Measurements from ENCODE around the gene SCN1B. TPM values are rescaled to one million over a fixed set of nuclear protein-coding genes. Genes with fewer than 3 reads are reported as not detected.
"Not testable (repeated sequence)": the region's sequence is repeated elsewhere in the genome, so short reads cannot be mapped to it uniquely, and the experiment has no call there.

The SCN1B gene
- total RNA-seq, 1 donor from 2014 or later = 4.7 TPM

DNA sequence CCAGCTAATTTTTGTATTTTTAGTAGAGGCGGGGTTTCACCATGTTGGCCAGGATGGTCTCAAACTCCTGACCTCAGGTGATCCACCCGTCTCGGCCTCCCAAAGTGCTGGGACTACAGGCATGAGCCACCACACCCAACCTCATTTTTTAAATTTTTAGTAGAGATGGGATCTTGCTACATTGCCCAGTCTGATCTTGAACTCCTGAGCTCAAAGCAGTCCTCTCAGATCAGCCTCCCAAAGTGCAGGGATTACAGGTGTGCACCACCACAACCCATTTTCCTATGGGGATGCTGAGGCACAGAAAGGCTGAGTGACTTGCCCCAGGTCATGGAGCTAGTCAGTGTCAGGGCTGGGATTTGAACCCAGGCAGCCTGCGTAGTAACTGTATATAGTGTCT lies 21.0 kb downstream of the SCN1B start:
- not testable (repeated sequence) for DNase-seq (ENCODE audit: extremely low read depth, low read depth, low spot score)

DNA sequence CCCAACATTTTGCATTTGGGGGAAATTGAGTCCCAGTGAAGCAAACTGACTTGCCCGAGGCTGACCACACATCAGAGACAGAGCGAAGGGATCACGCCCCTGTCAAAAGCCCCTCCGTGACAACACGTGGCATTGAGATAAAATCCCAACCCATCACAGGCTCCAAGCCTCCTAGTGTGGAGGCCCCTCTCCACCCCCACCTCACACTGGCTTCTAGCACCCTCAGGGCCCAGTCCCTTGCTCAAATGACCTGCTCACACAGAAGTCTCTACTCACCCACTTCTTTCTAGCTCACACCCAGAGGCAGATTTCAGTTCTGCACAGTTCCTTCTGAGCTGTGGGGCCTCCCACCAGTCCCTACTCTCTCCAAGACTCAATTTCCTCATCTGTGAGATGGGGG lies 21.5 kb downstream of the SCN1B start:
- DNase-seq (ENCODE audit: extremely low read depth, low read depth, low spot score) = no peak

DNA sequence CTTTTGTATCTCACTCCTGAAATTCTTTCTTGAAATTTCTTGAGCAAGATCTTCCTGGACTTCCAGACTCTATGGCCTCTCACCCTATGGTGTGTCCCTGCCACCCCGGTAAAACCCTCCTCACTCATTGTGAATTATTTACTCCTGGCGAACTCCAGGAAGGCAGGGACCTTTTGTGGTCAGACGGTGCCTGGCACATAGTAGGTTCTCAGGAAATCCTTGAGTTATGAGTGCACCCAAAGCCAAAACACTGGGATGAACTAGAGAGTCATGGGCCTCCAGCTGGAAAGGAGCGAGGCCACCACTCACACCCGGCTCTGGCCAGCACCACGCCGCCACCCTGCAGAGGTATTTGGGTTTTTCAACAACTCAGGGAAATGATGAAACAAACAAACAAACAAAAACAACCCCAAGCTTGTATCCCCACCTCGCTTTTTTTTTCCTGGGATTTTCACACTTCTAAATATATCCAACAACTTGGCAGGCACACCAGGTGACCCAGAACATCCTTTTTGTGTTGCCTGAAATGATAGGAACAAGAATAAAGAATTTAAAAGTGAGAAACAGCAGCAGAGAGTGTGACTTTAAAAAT lies 22.4 kb downstream of the SCN1B start:
- DNase-seq (ENCODE audit: extremely low read depth, low read depth, low spot score) = no peak

DNA sequence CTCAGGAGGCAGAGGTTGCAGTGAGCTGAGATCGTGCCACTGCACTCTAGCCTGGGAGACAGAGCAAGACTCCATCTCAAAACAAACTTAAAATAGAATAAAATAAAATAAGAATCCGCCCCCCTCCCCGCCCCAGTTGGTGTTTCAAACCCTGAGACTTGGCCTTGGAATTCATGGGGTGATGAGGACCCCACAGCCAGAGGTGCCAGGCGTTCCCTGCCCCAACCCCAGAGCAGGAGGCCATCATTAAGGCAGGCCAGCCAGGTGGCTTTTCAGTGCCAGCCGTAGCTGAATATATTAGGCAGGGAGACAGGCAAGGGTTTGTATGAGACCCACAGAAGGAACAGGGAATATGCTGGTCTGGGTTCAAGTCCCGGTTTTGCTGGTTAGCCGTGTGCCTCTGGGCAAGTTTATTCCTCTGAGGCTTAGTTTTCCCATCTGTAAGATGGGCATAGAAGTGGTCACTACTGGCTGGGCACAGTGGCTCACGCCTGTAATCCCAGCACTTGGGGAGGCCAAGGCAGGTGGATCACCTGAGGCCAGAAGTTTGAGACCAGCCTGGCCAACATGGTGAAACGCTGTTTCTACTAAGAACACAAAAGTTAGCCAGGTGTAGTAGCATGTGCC lies 23.5 kb downstream of the SCN1B start:
- no peak for DNase-seq (ENCODE audit: extremely low read depth, low read depth, low spot score)

DNA sequence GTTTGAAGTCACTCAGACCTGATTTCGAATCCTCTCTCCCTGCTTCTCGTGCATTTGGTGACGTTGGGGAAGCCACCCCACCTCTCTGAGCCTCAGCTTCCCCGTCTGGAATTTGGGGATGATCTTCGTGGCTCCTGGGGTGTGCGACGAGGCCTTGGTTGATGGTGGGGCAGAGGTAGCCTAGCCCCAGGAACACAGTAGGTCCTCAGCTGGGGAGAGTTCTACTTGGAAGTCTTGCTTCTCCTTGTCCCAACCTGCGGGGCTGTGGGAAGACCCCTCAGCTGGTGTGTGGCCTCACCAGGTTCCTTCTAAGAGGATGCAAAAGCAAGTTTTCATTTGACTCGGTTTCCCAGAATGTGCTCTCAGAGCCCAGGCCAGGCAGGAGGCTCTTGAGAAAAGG lies 24.4 kb downstream of the SCN1B start:
- no peak for DNase-seq (ENCODE audit: extremely low read depth, low read depth, low spot score)

DNA sequence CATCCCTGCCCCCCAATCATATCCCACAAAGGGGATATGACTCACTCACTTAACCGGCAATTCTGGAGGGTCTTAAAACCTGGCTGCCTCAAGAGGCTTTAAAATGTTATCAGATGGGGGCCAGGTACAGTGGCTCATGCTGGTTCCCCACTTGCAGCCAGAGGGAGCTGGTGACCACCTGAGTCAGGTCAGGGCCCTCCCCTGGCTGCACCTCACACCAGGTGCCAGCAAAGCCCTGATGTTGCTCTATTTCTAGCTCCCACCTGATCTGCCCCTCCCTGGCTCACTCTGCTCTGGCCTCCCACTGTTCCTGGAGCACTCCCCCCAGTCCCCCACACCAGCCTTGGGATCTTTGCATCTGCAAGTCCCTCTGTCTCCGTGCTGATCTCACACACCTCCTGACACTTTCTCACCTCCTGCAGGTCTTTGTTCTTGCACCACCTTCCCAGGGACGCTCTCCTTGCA lies 25.5 kb downstream of the SCN1B start:
- no peak for DNase-seq (ENCODE audit: extremely low read depth, low read depth, low spot score)

DNA sequence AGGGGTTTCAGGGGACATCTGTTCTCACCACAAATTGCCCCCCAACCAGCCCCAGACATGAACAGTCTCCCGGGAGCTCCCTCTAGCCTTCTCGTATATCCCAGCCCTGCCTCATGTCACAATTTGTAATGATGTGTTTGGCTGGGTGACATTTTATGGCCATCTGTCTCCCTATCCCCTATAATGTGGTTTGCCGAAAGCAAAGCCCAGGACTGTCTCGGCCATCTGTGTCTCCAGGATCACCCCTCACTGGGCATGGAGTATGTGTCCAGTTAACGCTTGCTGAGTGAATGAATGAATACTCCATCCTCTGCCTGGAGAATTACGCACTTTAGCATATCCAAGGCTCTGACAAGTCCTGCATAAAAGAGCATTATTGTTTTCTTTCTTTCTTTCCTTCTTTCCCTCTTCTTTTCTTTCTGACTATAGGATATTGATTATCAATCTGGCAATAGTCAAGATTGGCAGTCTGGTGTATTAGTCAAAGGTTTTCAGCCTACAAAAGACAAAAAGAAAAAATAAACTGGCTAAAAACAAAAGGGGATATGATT lies 26.3 kb downstream of the SCN1B start:
- no peak for DNase-seq (ENCODE audit: extremely low read depth, low read depth, low spot score)

DNA sequence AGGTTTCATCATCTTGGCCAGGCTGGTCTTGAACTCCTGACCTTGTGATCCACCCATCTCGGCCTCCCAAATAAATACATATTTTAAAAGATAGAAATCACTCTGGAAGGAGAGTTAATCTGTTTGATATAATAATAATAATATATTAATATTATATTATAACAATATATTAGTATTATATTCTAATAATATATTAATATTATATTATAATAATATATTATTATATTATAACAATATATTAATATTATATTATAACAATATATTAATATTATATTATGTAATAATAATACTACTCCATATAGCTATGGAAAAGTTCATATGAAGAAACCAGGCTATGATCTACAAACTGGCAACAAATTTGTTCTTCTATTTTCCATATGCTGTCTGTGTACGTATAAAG lies 28.1 kb downstream of the SCN1B start:
- no peak for DNase-seq (ENCODE audit: extremely low read depth, low read depth, low spot score)

DNA sequence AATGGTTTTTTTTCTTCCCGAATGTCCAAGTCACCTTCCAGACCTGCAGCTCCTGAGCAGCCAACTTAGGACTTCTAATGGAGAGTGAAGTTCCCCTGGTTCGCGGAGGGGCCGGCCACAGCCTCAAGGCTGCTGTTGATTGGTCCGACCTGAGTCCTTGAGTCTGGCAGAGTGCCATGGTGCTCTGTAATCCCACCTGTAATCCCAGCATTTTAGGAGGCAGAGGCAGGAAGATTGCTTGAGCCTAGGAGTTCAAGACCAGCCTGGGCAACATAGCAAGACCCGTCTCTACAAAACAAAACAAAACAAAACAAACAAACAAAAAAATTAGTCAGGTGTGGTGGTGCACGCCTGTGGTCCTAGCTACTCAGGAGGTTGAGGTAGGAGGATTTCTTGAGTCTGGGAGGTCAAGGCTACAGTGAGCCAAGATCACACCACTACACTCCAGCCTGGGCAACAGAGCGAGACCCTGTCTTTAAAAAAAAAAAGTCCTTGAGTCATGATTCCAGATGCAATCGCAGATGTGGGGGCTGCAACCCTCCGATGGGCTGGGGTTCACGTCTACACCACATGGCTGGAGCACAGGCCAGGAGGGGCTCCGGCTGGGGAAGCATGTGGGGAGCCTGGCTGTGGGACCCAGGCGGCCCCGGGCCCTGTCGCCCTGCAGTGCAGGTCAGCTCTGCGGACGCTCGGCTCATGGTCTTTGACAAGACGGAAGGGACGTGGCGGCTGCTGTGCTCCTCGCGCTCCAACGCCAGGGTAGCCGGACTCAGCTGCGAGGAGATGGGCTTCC lies 28.9 kb downstream of the SCN1B start:
- no peak for DNase-seq (ENCODE audit: extremely low read depth, low read depth, low spot score)

DNA sequence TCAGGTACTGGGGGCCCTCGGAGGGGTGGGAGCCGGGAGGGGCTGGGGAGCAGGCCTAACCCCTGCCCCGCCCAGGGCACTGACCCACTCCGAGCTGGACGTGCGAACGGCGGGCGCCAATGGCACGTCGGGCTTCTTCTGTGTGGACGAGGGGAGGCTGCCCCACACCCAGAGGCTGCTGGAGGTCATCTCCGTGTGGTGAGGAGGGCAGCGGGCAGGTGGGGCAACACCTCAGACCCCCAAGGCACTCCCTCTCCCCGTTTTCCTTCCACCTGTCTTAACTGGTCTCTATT lies 29.5 kb downstream of the SCN1B start:
- DNase-seq (ENCODE audit: extremely low read depth, low read depth, low spot score) = no peak

DNA sequence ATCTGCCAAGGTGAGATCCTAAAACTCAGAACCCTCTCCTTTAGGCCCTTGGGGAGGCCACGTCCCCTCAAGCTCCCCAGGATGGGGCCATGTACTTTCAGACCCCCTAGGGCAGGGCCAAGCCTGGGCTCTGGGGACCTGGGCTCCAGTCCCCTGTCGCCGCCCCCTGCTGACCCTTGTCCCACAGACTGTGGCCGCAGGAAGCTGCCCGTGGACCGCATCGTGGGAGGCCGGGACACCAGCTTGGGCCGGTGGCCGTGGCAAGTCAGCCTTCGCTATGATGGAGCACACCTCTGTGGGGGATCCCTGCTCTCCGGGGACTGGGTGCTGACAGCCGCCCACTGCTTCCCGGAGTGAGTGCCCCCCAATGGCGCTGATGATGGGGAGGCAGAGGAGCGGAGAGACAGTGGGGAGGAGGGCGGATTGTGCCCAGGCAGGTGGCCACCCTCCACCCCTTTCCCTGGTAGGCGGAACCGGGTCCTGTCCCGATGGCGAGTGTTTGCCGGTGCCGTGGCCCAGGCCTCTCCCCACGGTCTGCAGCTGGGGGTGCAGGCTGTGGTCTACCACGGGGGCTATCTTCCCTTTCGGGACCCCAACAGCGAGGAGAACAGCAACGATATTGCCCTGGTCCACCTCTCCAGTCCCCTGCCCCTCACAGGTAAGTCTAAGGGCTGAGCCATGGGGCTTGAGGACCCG lies 30.0 kb downstream of the SCN1B start:
- DNase-seq (ENCODE audit: extremely low read depth, low read depth, low spot score) = no peak

DNA sequence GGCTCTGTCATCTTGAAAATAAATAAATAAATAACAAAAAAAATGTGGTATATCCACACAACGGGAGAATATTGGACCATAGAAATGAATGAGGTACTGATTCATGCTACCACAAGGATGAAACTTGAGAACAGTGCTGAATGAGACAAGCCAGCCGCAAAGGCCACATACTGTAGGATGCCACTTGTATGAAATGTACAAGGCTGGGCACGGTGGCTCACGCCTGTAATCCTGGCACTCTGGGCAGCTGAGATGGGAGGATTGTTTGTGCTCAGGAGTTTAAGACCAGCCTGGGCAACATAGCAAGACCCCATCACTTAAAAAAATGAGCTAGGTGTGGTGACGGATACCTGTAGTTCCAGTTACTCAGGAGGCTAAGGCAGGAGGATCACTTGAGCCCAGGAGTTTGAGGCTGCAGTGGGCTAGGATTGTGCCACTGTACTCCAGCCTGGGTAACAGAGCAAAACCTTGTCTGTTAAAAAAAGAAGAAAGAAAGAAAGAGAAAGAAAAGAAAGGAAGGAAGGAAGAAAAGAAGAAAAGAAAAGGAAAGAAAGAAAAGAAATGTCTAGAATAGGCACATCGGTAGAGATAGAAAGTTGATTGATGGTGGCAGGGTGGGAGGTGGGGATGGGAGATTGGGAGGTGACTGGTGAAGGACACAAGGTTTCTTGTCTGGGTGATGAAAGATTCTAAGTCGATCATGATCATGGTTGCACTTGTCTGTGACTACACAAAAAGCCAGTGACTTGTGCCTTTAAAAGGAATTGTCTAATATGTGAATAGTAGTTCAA lies 31.5 kb downstream of the SCN1B start:
- no peak for DNase-seq (ENCODE audit: extremely low read depth, low read depth, low spot score)

DNA sequence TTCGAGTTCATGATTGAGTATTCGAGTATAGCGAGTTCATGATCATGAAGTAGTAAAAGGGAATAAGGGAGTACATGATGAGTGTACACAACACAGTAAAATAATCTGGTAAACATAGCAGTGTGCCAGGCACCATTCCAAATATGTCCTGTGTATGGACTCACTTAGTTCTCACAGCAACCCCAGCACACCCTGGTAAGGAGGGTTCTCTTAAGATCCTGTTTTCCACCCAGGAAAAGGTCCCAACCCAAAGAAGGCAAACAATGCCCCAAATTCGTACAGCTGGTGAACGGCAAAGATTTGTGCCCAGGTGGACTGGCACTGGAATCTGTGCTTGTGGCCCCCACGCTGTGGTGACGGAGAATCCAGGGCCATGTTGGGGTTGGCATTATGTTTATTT lies 32.7 kb downstream of the SCN1B start:
- DNase-seq (ENCODE audit: extremely low read depth, low read depth, low spot score) = no peak

DNA sequence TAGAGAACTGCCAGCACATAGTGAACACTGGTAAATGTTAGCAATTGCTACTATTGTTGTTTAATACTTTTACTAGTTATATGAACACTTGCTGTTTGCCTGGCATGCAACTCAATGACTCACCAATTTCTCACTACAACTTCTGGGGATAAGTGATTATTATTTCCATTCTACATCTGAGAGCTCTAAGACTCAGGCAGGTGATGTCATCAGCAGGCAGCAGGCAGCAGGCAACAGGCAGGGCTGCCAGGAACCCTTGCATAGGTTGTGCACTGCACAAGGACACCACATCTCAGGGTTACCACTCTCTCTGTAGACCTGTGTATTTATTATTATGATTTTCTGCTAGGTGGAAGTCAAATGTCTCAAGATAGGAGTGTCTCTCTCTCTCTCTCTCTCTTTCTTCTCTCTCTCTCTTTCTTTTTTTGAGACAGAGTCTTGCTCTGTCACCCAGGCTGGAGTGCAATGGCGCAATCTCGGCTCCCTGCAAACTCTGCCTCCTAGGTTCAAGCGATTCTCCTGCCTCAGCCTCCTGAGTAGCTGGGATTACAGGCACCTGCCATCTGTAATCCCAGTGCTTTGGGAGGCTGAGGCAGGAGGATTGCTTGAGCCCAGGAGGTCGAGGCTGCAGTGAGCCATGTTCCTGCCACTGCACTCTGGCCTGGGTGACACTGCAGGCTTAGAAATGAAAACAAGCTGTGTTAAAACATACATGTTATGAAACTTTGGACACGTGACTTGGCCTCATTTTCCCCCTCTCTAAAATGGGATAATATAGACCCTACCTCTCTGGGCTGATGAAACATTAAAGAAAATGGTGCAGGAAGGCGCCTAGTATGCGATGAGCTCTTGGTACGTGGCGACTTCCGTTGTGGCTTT lies 33.9 kb downstream of the SCN1B start:
- no peak for DNase-seq (ENCODE audit: extremely low read depth, low read depth, low spot score)

DNA sequence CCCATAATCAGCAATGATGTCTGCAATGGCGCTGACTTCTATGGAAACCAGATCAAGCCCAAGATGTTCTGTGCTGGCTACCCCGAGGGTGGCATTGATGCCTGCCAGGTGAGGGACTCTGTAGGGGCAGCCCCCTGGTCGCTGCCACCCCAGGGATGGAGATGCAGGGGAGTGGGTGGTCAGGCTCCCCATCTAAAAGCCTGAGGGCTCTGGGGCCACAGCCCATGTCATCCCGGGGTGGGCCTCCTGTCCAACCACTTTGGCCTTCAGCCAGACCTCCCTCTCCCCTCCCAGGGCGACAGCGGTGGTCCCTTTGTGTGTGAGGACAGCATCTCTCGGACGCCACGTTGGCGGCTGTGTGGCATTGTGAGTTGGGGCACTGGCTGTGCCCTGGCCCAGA lies 35.3 kb downstream of the SCN1B start:
- DNase-seq (ENCODE audit: extremely low read depth, low read depth, low spot score) = no peak

DNA sequence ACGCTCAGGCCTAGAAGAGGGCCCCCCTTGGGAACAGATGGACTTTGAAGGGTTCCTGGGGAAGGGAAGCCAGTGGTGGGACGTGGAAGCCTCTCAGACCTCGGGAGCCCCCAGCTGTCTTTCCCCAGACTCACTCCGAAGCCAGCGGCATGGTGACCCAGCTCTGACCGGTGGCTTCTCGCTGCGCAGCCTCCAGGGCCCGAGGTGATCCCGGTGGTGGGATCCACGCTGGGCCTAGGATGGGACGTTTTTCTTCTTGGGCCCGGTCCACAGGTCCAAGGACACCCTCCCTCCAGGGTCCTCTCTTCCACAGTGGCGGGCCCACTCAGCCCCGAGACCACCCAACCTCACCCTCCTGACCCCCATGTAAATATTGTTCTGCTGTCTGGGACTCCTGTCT lies 35.9 kb downstream of the SCN1B start:
- no peak for DNase-seq (ENCODE audit: extremely low read depth, low read depth, low spot score)

DNA sequence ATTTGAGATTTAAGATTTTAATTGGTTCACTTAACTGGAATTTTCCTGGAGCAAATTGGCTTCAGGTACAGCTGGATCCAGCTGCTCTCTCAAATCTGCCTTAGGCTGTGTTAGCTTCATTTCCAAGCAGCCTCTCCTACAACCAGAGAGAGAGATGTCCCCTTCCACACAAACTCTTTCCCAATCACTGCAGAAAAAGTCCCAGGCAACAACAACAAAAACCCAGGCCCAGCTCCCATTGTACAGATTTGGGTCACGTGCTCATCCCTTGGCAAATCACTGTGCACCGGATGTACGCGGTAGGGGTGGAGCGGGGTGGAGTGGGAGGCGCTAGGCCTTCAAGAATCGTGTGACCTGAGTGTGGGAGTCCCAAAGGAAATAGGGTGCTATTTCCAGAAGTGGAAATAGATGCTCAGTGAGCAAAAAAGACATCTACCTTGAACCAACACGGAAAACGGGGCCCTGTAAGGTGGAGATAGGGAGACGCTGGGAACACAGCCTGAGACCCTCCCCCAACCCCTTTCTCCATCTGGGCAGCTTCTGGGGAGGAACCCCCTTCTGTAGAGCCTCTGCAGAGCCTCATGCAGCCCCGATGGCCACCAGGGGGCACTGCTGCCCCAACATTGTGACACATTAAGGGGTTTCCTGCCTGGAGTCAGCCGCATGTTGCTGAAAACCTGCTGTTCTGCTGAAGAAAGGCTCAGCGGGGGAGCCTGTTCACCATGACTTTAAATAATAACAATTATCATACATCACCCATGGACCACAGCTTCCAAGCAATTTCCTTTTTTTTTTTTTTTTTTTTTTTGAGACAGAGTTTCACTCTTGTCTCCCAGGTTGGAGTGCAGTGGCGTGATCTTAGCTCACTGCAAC lies 36.7 kb downstream of the SCN1B start:
- no peak for DNase-seq (ENCODE audit: extremely low read depth, low read depth, low spot score)

DNA sequence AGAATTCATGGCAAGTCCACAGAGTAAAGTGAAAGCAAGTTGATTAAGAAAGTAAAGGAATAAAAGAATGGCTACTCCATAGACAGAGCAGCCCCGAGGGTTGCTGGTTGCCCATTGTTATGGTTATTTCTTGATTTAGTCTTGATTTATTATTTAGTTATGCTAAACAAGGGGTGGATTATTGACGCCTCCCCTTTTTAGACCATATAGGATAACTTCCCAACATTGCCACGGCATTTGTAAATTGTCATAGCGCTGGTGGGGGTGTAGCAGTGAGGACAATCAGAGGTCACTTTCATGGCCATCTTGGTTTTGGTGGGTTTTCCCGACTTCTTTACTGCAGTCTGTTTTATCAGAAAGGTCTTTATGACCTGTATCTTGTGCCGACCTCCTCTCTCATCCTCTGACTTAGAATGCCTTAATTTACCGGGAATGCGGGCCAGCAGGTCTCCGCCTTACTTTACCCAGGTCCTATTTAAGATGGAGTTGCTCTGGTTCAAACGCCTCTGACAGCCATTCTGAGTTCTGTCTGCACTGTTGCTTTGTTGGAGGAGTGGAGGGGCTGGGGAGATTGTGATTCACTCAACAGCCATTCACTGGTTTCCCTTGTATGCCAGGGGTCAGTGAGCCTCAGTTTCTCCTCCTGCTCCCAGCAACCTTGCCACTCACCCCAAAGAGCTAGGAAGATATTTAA lies 38.8 kb downstream of the SCN1B start:
- no peak for DNase-seq (ENCODE audit: extremely low read depth, low read depth, low spot score)
